ENCODE measurements around the gene ZNF280A. TPM values are rescaled to one million over a fixed set of nuclear protein-coding genes. Genes with fewer than 3 reads are reported as not detected.

Gene ZNF280A
- total RNA-seq, 1 experiment from 2014 or later, result 2.7 TPM

- peaks cover 14% of the 10 kb centered on the region for H3K4me1 ChIP-seq
- H3K27me3 Mint-ChIP-seq (ENCODE audit: insufficient read depth, unreplicated experiment), result no peaks in the 10 kb centered on the region
- no peak overlapping the region for H3K4me3 Mint-ChIP-seq (ENCODE audit: unreplicated experiment)
- CTCF ChIA-PET, result no interaction called here
- no peak overlapping the region for H3K27ac Mint-ChIP-seq (ENCODE audit: unreplicated experiment)
- H3K4me1 Mint-ChIP-seq (ENCODE audit: low read depth, unreplicated experiment), result peaks cover 11% of the 10 kb centered on the region
- no peak overlapping the region for H3K4me3 ChIP-seq (ENCODE audit: low read depth, low read length)
- no peaks in the 10 kb centered on the region for H3K9me3 ChIP-seq
- H3K36me3 Mint-ChIP-seq (ENCODE audit: insufficient read depth, unreplicated experiment), result no peaks in the 10 kb centered on the region
- POLR2A ChIA-PET, result interaction anchor here (1.1 kb wide), 1 partner anchor 40 kb away, joined by 3 read pairs; the partner anchor contains the start of gene ZNF280A
- H3K27me3 ChIP-seq (replicated peaks; ENCODE audit: control insufficient read depth, insufficient read depth, low read length), result no peaks in the 10 kb centered on the region
- no TSS peak for BruUV-seq (replicated peaks)
- H3K36me3 ChIP-seq (ENCODE audit: control insufficient read depth, insufficient read depth, low read length), result no peaks in the 10 kb centered on the region
- intact Hi-C loops (cut with micrococcal nuclease; ENCODE audit: unreplicated experiment), result no loop called here
- H3K9me3 Mint-ChIP-seq (ENCODE audit: unreplicated experiment), result no peaks in the 10 kb centered on the region
- no peak for TF ChIP-seq CTCF (IDR thresholded peaks at IDR 0.05; ENCODE audit: insufficient read depth in 1 of 2, low read depth in 1 of 2, low read length in 1 of 2, severe bottlenecking in 1 of 2, unreplicated experiment in 1 of 2)
- DNase-seq, result no peak
Measured at GRCh38 chr22:22479999-22480532, 40.0 kb downstream of the ZNF280A start.

- Histone ChIP-seq H3K4me1 (peaks cover 14% of the 10 kb centered on the region), H3K36me3 (ENCODE audit: control insufficient read depth, insufficient read depth, low read length) (no peaks in the 10 kb centered on the region), H3K27me3 (replicated peaks; ENCODE audit: control insufficient read depth, insufficient read depth, low read length) (no peaks in the 10 kb centered on the region), H3K4me3 (ENCODE audit: low read depth, low read length) (no peak overlapping the region), H3K9me3 (no peaks in the 10 kb centered on the region)
- Mint-ChIP-seq H3K36me3 (ENCODE audit: insufficient read depth, unreplicated experiment) (no peaks in the 10 kb centered on the region), H3K27ac (ENCODE audit: unreplicated experiment) (no peak overlapping the region), H3K4me1 (ENCODE audit: low read depth, unreplicated experiment) (peaks cover 11% of the 10 kb centered on the region), H3K4me3 (ENCODE audit: unreplicated experiment) (no peak overlapping the region), H3K27me3 (ENCODE audit: insufficient read depth, unreplicated experiment) (no peaks in the 10 kb centered on the region), H3K9me3 (ENCODE audit: unreplicated experiment) (no peaks in the 10 kb centered on the region)
- CTCF ChIA-PET, result no interaction called here
- no peak for TF ChIP-seq CTCF (IDR thresholded peaks at IDR 0.05; ENCODE audit: insufficient read depth in 1 of 2, low read depth in 1 of 2, low read length in 1 of 2, severe bottlenecking in 1 of 2, unreplicated experiment in 1 of 2)
- POLR2A ChIA-PET, result no interaction called here
- no peak for DNase-seq
- intact Hi-C loops (cut with micrococcal nuclease; ENCODE audit: unreplicated experiment), result no loop called here
- BruUV-seq (replicated peaks), result no TSS peak
Measured at GRCh38 chr22:22479116-22479515, 41.0 kb downstream of the ZNF280A start.

GRCh38 chr22:22478470-22478869 lies 41.6 kb downstream of the ZNF280A start:
- Histone ChIP-seq H3K27me3 (replicated peaks; ENCODE audit: control insufficient read depth, insufficient read depth, low read length) (no peaks in the 10 kb centered on the region), H3K4me3 (ENCODE audit: low read depth, low read length) (no peak overlapping the region), H3K9me3 (no peaks in the 10 kb centered on the region), H3K36me3 (ENCODE audit: control insufficient read depth, insufficient read depth, low read length) (no peaks in the 10 kb centered on the region), H3K4me1 (peaks cover 14% of the 10 kb centered on the region)
- Mint-ChIP-seq H3K9me3 (ENCODE audit: unreplicated experiment) (no peaks in the 10 kb centered on the region), H3K27ac (ENCODE audit: unreplicated experiment) (no peak overlapping the region), H3K4me3 (ENCODE audit: unreplicated experiment) (no peak overlapping the region), H3K36me3 (ENCODE audit: insufficient read depth, unreplicated experiment) (no peaks in the 10 kb centered on the region), H3K27me3 (ENCODE audit: insufficient read depth, unreplicated experiment) (no peaks in the 10 kb centered on the region), H3K4me1 (ENCODE audit: low read depth, unreplicated experiment) (peaks cover 11% of the 10 kb centered on the region)
- no peak for DNase-seq
- no TSS peak for BruUV-seq (replicated peaks)
- no peak for TF ChIP-seq CTCF (IDR thresholded peaks at IDR 0.05; ENCODE audit: insufficient read depth in 1 of 2, low read depth in 1 of 2, low read length in 1 of 2, severe bottlenecking in 1 of 2, unreplicated experiment in 1 of 2)
- CTCF ChIA-PET, result no interaction called here
- POLR2A ChIA-PET, result no interaction called here
- intact Hi-C loops (cut with micrococcal nuclease; ENCODE audit: unreplicated experiment), result no loop called here
